Neural cell (in vitro differentiated cells): Measurements from ENCODE around the gene FYCO1.

Experiments used
- EZH2 ChIP-seq: fragments of 200-600, 300-800 bp; shearing (Covaris generic), sonication (generic); IDR thresholded peaks from 2 replicates; pipeline ENCODE4 v1.6.1; 2014; ENCODE audit warnings: antibody characterized with exemption, low read length, borderline replicate concordance, mild to moderate bottlenecking; ENCODE audit not compliant: insufficient read depth, poor library complexity, severe bottlenecking
- POLR2AphosphoS5 ChIP-seq: IDR thresholded peaks from 2 replicates; pipeline ENCODE4 v1.6.1; 2012

GRCh38 chr3:45950131-45950530, 45.5 kb downstream of the FYCO1 start:
- TF ChIP-seq EZH2 (no peak), POLR2AphosphoS5 (no peak)
